Measurements from ENCODE around the gene MAPK6. TPM values are rescaled to one million over a fixed set of nuclear protein-coding genes. Genes with fewer than 3 reads are reported as not detected.

The MAPK6 gene
- total RNA-seq, 2 experiments from 2014 or later = 48.5 to 49.8 TPM

DNA sequence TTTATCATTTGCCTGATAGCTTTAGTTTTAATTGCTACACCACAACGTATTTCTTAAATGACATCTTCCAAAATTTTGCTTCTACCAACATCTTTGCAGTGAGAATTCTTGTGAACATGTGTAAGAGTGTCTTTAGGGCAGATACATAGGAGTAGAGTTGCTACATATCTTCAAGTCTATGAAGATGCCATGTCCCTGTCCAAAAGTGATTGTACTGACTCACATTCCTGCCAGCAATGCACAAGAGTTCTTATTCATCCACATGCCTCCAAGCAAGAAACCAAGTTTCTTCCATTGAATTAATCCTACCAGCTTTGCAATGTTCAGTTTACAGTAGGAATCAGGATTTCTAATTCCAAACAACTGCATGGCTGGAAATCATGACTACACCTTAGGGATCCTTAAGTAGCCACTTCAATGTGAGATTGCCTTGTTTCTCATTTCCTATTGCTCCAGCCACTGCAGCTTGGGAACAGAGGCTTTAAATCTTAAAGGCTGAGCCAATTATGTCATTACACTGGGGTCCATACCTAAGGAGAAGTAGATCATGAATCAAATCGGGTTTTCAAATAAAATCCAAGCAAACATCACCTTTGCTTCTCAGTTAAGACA, 49.1 kb downstream of the MAPK6 start:
- no peak for DNase-seq
- Mint-ChIP-seq H3K4me1 (ENCODE audit: low read depth) (peaks cover 8% of the 10 kb centered on the region), H3K27me3 (no peaks in the 10 kb centered on the region), H3K4me3 (no peak overlapping the region), H3K9me3 (no peaks in the 10 kb centered on the region), H3K36me3 (ENCODE audit: low read depth) (peaks cover 30% of the 10 kb centered on the region), H3K27ac (no peak overlapping the region)
- peaks cover 10% of the 10 kb centered on the region for H3K36me3 ChIP-seq (ENCODE audit: insufficient read depth, low read length)
- no peaks in the 10 kb centered on the region for H3K27me3 ChIP-seq (ENCODE audit: control insufficient read depth in 1 of 2, insufficient read depth in 2 of 2, low read length in 2 of 2)
- ChIA-PET CTCF (interaction anchor here (1.9 kb wide), 1 partner anchor 10 kb away, joined by 7 read pairs; no protein-coding TSS in a partner anchor), POLR2A (interaction anchor here (1.8 kb wide), 1 partner anchor 96 kb away, joined by 5 read pairs; the partner anchor contains the start of gene LEO1)
- H3K9me3 ChIP-seq (ENCODE audit: control insufficient read depth in 1 of 2, insufficient read depth in 1 of 2, low read length in 2 of 2) = no peaks in the 10 kb centered on the region
- no peak for ATAC-seq (ENCODE audit: poor library complexity)
- TF ChIP-seq, protein P1, sequence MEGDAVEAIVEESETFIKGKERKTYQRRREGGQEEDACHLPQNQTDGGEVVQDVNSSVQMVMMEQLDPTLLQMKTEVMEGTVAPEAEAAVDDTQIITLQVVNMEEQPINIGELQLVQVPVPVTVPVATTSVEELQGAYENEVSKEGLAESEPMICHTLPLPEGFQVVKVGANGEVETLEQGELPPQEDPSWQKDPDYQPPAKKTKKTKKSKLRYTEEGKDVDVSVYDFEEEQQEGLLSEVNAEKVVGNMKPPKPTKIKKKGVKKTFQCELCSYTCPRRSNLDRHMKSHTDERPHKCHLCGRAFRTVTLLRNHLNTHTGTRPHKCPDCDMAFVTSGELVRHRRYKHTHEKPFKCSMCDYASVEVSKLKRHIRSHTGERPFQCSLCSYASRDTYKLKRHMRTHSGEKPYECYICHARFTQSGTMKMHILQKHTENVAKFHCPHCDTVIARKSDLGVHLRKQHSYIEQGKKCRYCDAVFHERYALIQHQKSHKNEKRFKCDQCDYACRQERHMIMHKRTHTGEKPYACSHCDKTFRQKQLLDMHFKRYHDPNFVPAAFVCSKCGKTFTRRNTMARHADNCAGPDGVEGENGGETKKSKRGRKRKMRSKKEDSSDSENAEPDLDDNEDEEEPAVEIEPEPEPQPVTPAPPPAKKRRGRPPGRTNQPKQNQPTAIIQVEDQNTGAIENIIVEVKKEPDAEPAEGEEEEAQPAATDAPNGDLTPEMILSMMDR (IDR thresholded peaks at IDR 0.05) = no peak
- H3K4me1 ChIP-seq (ENCODE audit: insufficient read depth, low read length) = peaks cover 3% of the 10 kb centered on the region
- H3K4me3 ChIP-seq (ENCODE audit: low read length) = no peak overlapping the region
- intact Hi-C loops (cut with DNase I, micrococcal nuclease) = no loop called here
- H3K27ac ChIP-seq (ENCODE audit: low read depth in 1 of 2, low read length in 2 of 2) = no peak overlapping the region

DNA sequence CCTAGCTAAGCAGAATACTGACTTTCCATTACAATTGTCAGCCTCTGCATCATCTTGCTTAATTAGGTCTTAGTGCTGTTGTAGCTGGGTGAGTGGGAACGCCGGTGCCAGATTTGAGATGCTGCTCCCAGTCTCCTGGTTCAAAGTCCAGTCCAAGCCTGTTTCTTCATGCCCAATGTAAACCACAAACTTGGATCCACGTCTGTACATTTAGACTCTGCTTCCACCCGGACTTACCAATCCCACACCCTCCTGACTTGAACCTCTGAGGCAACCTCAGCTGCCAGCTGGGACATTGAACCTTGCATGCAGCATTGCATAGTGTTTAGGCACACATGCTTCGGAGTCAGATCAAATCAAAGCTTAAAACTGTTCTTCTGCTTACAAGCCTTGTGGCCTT, 50.5 kb downstream of the MAPK6 start:
- no peak overlapping the region for H3K4me3 Mint-ChIP-seq
- no peak overlapping the region for H3K27ac ChIP-seq (ENCODE audit: low read depth in 1 of 2, low read length in 2 of 2)
- no peaks in the 10 kb centered on the region for H3K27me3 ChIP-seq (ENCODE audit: control insufficient read depth in 1 of 2, insufficient read depth in 2 of 2, low read length in 2 of 2)
- intact Hi-C loops (cut with DNase I, micrococcal nuclease) = no loop called here
- POLR2A ChIA-PET = interaction anchor here (0.6 to 1.2 kb wide), 4 partner anchors 11 to 50 kb away, joined by 3 to 4 read pairs (median 4); no protein-coding TSS in a partner anchor
- no peaks in the 10 kb centered on the region for H3K27me3 Mint-ChIP-seq
- H3K36me3 ChIP-seq (ENCODE audit: insufficient read depth, low read length) = peaks cover 3% of the 10 kb centered on the region
- H3K4me3 ChIP-seq (ENCODE audit: low read length) = no peak overlapping the region
- TF ChIP-seq, protein P1 (IDR thresholded peaks at IDR 0.05) = no peak
- peaks cover 16% of the 10 kb centered on the region for H3K36me3 Mint-ChIP-seq (ENCODE audit: low read depth)
- peaks cover 3% of the 10 kb centered on the region for H3K4me1 ChIP-seq (ENCODE audit: insufficient read depth, low read length)
- peaks cover 8% of the 10 kb centered on the region for H3K4me1 Mint-ChIP-seq (ENCODE audit: low read depth)
- H3K27ac Mint-ChIP-seq = no peak overlapping the region
- H3K9me3 ChIP-seq (ENCODE audit: control insufficient read depth in 1 of 2, insufficient read depth in 1 of 2, low read length in 2 of 2) = no peaks in the 10 kb centered on the region
- H3K9me3 Mint-ChIP-seq = no peaks in the 10 kb centered on the region
- DNase-seq (no peak), ATAC-seq (ENCODE audit: poor library complexity) (no peak)
- CTCF ChIA-PET = interaction anchor here (1.3 kb wide), 1 partner anchor 9 kb away, joined by 5 read pairs; no protein-coding TSS in a partner anchor

DNA sequence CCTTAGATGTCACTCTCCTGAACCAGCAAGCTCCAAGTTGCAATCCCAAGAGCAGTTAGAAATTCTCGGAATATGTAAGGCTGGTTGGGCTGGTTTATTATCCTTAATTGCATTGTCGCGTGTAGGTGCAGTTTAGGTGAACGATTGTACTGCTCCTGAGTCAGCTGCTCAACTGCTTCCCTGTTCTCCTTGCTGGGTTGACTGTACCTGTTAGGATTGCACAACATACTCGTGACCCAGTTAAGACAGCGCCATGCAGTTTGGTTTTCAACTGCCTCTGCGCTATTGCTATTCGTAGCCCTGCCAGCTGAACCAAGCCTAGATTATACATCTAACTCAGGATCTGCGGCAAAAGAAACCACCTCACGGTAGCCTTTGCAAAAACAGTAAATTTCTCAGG, 52.6 kb downstream of the MAPK6 start:
- intact Hi-C loops (cut with DNase I, micrococcal nuclease) = no loop called here
- H3K36me3 ChIP-seq (ENCODE audit: insufficient read depth, low read length) = no peaks in the 10 kb centered on the region
- DNase-seq (no peak), ATAC-seq (ENCODE audit: poor library complexity) (no peak)
- no peaks in the 10 kb centered on the region for H3K27me3 ChIP-seq (ENCODE audit: control insufficient read depth in 1 of 2, insufficient read depth in 2 of 2, low read length in 2 of 2)
- peaks cover 2% of the 10 kb centered on the region for H3K36me3 Mint-ChIP-seq (ENCODE audit: low read depth)
- H3K4me1 ChIP-seq (ENCODE audit: insufficient read depth, low read length) = peaks cover 3% of the 10 kb centered on the region
- no peak overlapping the region for H3K4me3 ChIP-seq (ENCODE audit: low read length)
- peaks cover 8% of the 10 kb centered on the region for H3K4me1 Mint-ChIP-seq (ENCODE audit: low read depth)
- H3K27me3 Mint-ChIP-seq = no peaks in the 10 kb centered on the region
- ChIA-PET CTCF (interaction anchor here (1.5 kb wide), 1 partner anchor 26 kb away, joined by 3 read pairs; no protein-coding TSS in a partner anchor), POLR2A (no interaction called here)
- TF ChIP-seq, protein P1 (IDR thresholded peaks at IDR 0.05) = no peak
- no peaks in the 10 kb centered on the region for H3K9me3 ChIP-seq (ENCODE audit: control insufficient read depth in 1 of 2, insufficient read depth in 1 of 2, low read length in 2 of 2)
- no peaks in the 10 kb centered on the region for H3K9me3 Mint-ChIP-seq
- no peak overlapping the region for H3K4me3 Mint-ChIP-seq
- H3K27ac Mint-ChIP-seq = no peak overlapping the region
- no peak overlapping the region for H3K27ac ChIP-seq (ENCODE audit: low read depth in 1 of 2, low read length in 2 of 2)
